Right atrium auricular region (tissue), 2 donors: Measurements from ENCODE around the gene HINT3. TPM values are rescaled to one million over a fixed set of nuclear protein-coding genes. Genes with fewer than 3 reads are reported as not detected.
"Not testable (repeated sequence)": the region's sequence is repeated elsewhere in the genome, so short reads cannot be mapped to it uniquely, and the experiment has no call there.

ENCODE experiments used
- DNase-seq: peaks from one replicate; pipeline ENCODE4 v3.0.0-alpha.2; 2019; ENCODE audit warnings: low spot score
- H3K27ac ChIP-seq, 2 donors: fragments of 200-600 bp; sonication (generic); 1 replicate in 1 of 2; 2 replicates in 1 of 2; pipeline ENCODE4 v1.5.1; 2016 to 2019
- H3K27me3 ChIP-seq, 2 donors: fragments of 200-600 bp; sonication (generic); one replicate each; pipeline versions ENCODE4 v1.5.1 to v1.6.0; 2017 to 2019
- H3K36me3 ChIP-seq: fragments of 200-600 bp; sonication (generic); one replicate; pipeline ENCODE4 v1.5.1; 2016
- H3K4me1 ChIP-seq, 2 donors: fragments of 200-600 bp; sonication (generic); one replicate each; pipeline versions ENCODE4 v1.5.1 to v1.6.0; 2017 to 2019
- H3K4me3 ChIP-seq, 2 donors: fragments of 200-600 bp; sonication (generic); 1 replicate in 1 of 2; 2 replicates in 1 of 2; pipeline ENCODE4 v1.5.1; 2017 to 2019; ENCODE audit warnings: mild to moderate bottlenecking in 1 of 2, moderate library complexity in 1 of 2
- H3K9me3 ChIP-seq, 2 donors: fragments of 200-600 bp; sonication (generic); one replicate each; pipeline ENCODE4 v1.5.1; 2019
- CTCF ChIP-seq, 2 donors: fragments of 200-600 bp; sonication (generic); IDR thresholded peaks; one replicate each; pipeline ENCODE4 v1.5.1; 2019; ENCODE audit warnings: antibody characterized with exemption in 2 of 2
- total RNA-seq, 2 donors: library from RNA; depleted of rRNA; stranded (reverse); fragments of >200 nt; gene quantifications; one replicate each; pipeline ENCODE4 v1.1.0, GENCODE V29; 2016

HINT3 gene
- total RNA-seq, result 10 to 100 TPM; 16.6 to 30.2 TPM

GRCh38 chr6:125956506-125957390 is at the start of gene HINT3:
Gene HINT3 (plus strand): TSS chr6:125956770. CDS start chr6:125956978, 208 bp downstream.
- no peaks in the 10 kb centered on the region for H3K36me3 ChIP-seq
- H3K9me3 ChIP-seq, result no peaks in the 10 kb centered on the region
- peaks cover 0 to 24% of the 10 kb centered on the region in 2 donors for H3K4me1 ChIP-seq
- peak within 1 kb of the TSS; percentile 93 to 95 for H3K27ac ChIP-seq
- H3K4me3 ChIP-seq, result peak within 1 kb of the TSS; percentile 68 to 96
- TF ChIP-seq CTCF (IDR thresholded peaks at IDR 0.05), result peak; percentile 91 to 97
- peak; percentile 99 for DNase-seq
- H3K27me3 ChIP-seq, result no peaks in the 10 kb centered on the region

GRCh38 chr6:125910527-125910926 is 46.0 kb upstream of the HINT3 start:
- no peaks in the 10 kb centered on the region for H3K4me1 ChIP-seq
- no peaks in the 10 kb centered on the region for H3K27me3 ChIP-seq
- H3K36me3 ChIP-seq, result peaks cover 5% of the 10 kb centered on the region
- DNase-seq, result no peak
- H3K4me3 ChIP-seq, result no peak overlapping the region
- TF ChIP-seq CTCF (IDR thresholded peaks at IDR 0.05), result no peak
- H3K27ac ChIP-seq, result no peak overlapping the region
- H3K9me3 ChIP-seq, result no peaks in the 10 kb centered on the region

GRCh38 chr6:125911051-125911451 is 45.5 kb upstream of the HINT3 start:
- not testable (repeated sequence) for DNase-seq

GRCh38 chr6:125912430-125912829 is 44.1 kb upstream of the HINT3 start:
- not testable (repeated sequence) for H3K9me3 ChIP-seq, H3K27me3 ChIP-seq, H3K27ac ChIP-seq, H3K4me3 ChIP-seq, DNase-seq, H3K4me1 ChIP-seq
- H3K36me3 ChIP-seq, result peaks cover 20% of the 10 kb centered on the region

More at GRCh38 chr6:125911051-125911451, 45.5 kb upstream of the HINT3 start:
- H3K27ac ChIP-seq, H3K4me1 ChIP-seq, H3K27me3 ChIP-seq, H3K4me3 ChIP-seq, H3K9me3 ChIP-seq: not testable (repeated sequence)
- peaks cover 10% of the 10 kb centered on the region for H3K36me3 ChIP-seq

GRCh38 chr6:125913145-125913544 is 43.4 kb upstream of the HINT3 start:
- DNase-seq, result no peak
- no peak overlapping the region for H3K4me3 ChIP-seq
- no peak overlapping the region for H3K27ac ChIP-seq
- H3K27me3 ChIP-seq, result no peaks in the 10 kb centered on the region
- H3K36me3 ChIP-seq, result peaks cover 20% of the 10 kb centered on the region
- no peak for TF ChIP-seq CTCF (IDR thresholded peaks at IDR 0.05)
- H3K4me1 ChIP-seq, result peaks cover 0 to under 1% of the 10 kb centered on the region in 2 donors
- H3K9me3 ChIP-seq, result no peaks in the 10 kb centered on the region

- TF ChIP-seq CTCF (IDR thresholded peaks at IDR 0.05), result no peak
- H3K4me1 ChIP-seq, result peaks cover 0 to 7% of the 10 kb centered on the region in 2 donors
- H3K9me3 ChIP-seq, result no peaks in the 10 kb centered on the region
- no peak for DNase-seq
- H3K27me3 ChIP-seq, result no peaks in the 10 kb centered on the region
- peaks cover 20% of the 10 kb centered on the region for H3K36me3 ChIP-seq
- H3K4me3 ChIP-seq, result no peak overlapping the region
- H3K27ac ChIP-seq, result no peak overlapping the region
Measured at GRCh38 chr6:125913864-125914351, 42.7 kb upstream of the HINT3 start.
